Breast epithelium (tissue), 4 donors: ENCODE data around the gene MDFIC. TPM values are rescaled to one million over a fixed set of nuclear protein-coding genes. Genes with fewer than 3 reads are reported as not detected.

Experiments
- DNase-seq, 2 donors: peaks; one replicate each; pipeline ENCODE4 v3.0.0-alpha.2; 2019; ENCODE audit warnings: low spot score in 2 of 2
- H3K27ac ChIP-seq, 2 donors: fragments of 200-600 bp; sonication (generic) in 1 of 2; one replicate each; pipeline ENCODE4 v1.5.1; 2016 to 2019; ENCODE audit warnings: mild to moderate bottlenecking in 1 of 2
- H3K27me3 ChIP-seq, 2 donors: fragments of 200-600 bp; sonication (generic) in 1 of 2; one replicate each; pipeline versions ENCODE4 v1.5.1 to v1.6.0; 2017 to 2019; ENCODE audit warnings: control low read depth in 1 of 2, mild to moderate bottlenecking in 1 of 2
- H3K36me3 ChIP-seq: fragments of 200-600 bp; one replicate; pipeline ENCODE4 v1.5.1; 2019
- H3K4me1 ChIP-seq, 2 donors: fragments of 200-600 bp; sonication (generic); one replicate each; pipeline ENCODE4 v1.5.1; 2016 to 2019; ENCODE audit warnings: control low read depth in 1 of 2
- H3K4me3 ChIP-seq, 3 donors: fragments of 200-600 bp; sonication (generic); 1 replicate in 2 of 3; 2 replicates in 1 of 3; pipeline ENCODE4 v1.5.1; 2016 to 2019; ENCODE audit warnings: mild to moderate bottlenecking in 3 of 3, moderate library complexity in 2 of 3
- H3K9me3 ChIP-seq, 2 donors: fragments of 200-600 bp; sonication (generic) in 1 of 2; one replicate each; pipeline ENCODE4 v1.5.1; 2016 to 2019; ENCODE audit warnings: control low read depth in 1 of 2
- CTCF ChIP-seq, 3 donors: fragments of 450-650 bp; IDR thresholded peaks; one replicate each; pipeline ENCODE4 v1.5.1; 2016 to 2017; ENCODE audit warnings: antibody characterized with exemption in 3 of 3, mild to moderate bottlenecking in 3 of 3, moderate library complexity in 3 of 3
- POLR2A ChIP-seq: fragments of 450-650 bp; IDR thresholded peaks from one replicate; pipeline ENCODE4 v1.6.1; 2016; ENCODE audit warnings: antibody characterized with exemption, mild to moderate bottlenecking, moderate library complexity
- POLR2AphosphoS5 ChIP-seq, 3 donors: sonication (generic); formaldehyde crosslinking; IDR thresholded peaks; one replicate each; pipeline ENCODE4 v1.6.1; 2017; ENCODE audit warnings: antibody characterized with exemption in 3 of 3
- intact Hi-C: fragments of 100-400 bp; cut with DNase I; formaldehyde crosslinking; loops from one replicate; pipeline ENCODE4 v1.15.1; 2023; ENCODE audit warnings: low total_unique reads
- total RNA-seq, 3 donors: library from RNA; depleted of rRNA; stranded (reverse); fragments of >200 nt; gene quantifications; one replicate each; pipeline ENCODE4 v1.1.0, GENCODE V29; 2016

The MDFIC gene
- total RNA-seq, 3 donors from 2014 or later = 29.9 to 146 (median 55.4) TPM

- DNase-seq = no peak
- no peak overlapping the region for H3K27ac ChIP-seq
These were observed 3.5 kb downstream of the MDFIC start for GRCh38 chr7:114925434-114925833.

DNA sequence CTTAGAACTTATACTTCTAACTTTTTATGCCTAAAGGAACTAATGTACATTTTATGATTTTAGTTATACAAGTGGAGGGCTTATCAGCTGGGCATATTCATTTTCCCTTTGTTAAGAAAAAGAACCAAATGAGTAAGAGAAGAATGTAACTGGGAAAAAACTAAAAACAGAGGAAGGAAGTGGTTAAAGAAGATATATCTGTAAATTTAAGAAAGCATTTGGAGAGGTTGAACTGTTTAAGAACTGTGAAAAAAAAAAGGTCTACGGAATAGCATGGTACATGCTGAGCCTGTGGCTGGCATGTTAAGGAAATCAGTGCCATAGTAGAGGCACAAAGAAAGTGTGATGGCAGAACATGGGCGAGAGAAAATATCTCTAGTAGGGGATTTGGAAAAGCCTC lies 6.2 kb downstream of the MDFIC start:
- H3K27ac ChIP-seq = no peak overlapping the region
- no peak for DNase-seq
- intact Hi-C loops = no loop called here
- no peak overlapping the region for H3K4me3 ChIP-seq
- no peaks in the 10 kb centered on the region for H3K9me3 ChIP-seq
- no peaks in the 10 kb centered on the region for H3K36me3 ChIP-seq
- H3K27me3 ChIP-seq = no peaks in the 10 kb centered on the region
- TF ChIP-seq POLR2A = no peak
- no peak for TF ChIP-seq POLR2AphosphoS5 (IDR thresholded peaks at IDR 0.05)
- no peak for TF ChIP-seq CTCF (IDR thresholded peaks at IDR 0.05)
- no peaks in the 10 kb centered on the region for H3K4me1 ChIP-seq

More at GRCh38 chr7:114925434-114925833, 3.5 kb downstream of the MDFIC start:
- Histone ChIP-seq H3K36me3 (no peaks in the 10 kb centered on the region), H3K9me3 (no peaks in the 10 kb centered on the region), H3K4me3 (no peak overlapping the region), H3K4me1 (no peaks in the 10 kb centered on the region), H3K27me3 (no peaks in the 10 kb centered on the region)
- intact Hi-C loops = no loop called here
- TF ChIP-seq POLR2AphosphoS5 (IDR thresholded peaks at IDR 0.05) (no peak), CTCF (IDR thresholded peaks at IDR 0.05) (no peak), POLR2A (no peak)

DNA sequence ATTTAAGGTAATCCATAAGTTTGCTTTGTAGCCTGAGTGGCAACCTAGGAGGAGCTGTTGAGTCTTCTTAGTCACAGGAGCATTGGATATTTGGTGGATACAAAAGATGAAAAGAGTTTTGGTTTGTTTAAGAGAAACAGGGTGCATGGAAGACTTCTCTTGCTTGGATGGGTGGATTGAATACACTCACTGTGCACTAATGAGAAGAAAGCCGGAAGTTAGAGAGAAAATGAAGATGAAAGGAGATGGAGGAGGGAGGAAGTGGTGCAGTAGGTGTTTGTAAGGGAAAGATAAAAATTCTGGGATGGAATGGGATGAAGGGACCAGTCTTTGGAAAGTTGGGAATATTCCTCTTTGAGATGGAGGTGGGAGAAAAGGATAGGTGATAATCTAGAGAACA lies 7.7 kb downstream of the MDFIC start:
- TF ChIP-seq POLR2AphosphoS5 (IDR thresholded peaks at IDR 0.05) (no peak), POLR2A (no peak), CTCF (IDR thresholded peaks at IDR 0.05) (no peak)
- no peaks in the 10 kb centered on the region for H3K27me3 ChIP-seq
- H3K9me3 ChIP-seq = no peaks in the 10 kb centered on the region
- intact Hi-C loops = no loop called here
- DNase-seq = no peak
- no peaks in the 10 kb centered on the region for H3K4me1 ChIP-seq
- H3K4me3 ChIP-seq = no peak overlapping the region
- H3K27ac ChIP-seq = no peak overlapping the region
- H3K36me3 ChIP-seq = no peaks in the 10 kb centered on the region

DNA sequence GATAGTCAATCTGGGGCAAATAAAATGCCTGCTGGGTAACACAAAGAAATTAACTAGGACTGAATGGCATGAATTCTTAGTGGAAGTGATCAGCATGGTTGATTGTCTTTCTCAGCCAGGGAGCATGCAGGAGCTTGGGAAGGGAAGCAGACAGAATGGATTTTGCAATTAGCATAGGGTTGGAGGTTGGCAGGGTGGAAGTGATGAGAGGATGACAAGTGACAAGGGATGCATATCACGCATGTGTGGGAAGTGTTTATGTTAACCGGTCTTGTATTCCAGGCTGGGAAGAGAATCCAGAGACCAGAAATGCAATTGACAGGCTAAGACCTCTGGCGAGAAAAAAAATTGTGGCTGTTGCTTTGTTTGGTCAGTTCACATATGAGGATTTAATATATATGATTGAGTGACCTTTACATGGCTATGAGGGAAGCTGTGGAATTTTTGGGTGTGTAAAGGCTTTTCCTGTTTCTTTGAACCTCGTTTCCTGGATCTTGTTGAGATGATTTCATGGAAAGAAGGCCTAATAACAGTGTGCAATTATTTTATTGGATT lies 8.3 kb downstream of the MDFIC start:
- H3K27me3 ChIP-seq = no peaks in the 10 kb centered on the region
- no peak overlapping the region for H3K27ac ChIP-seq

More for the DNA sequence above, 8.3 kb downstream of the MDFIC start:
- TF ChIP-seq POLR2A (no peak), POLR2AphosphoS5 (IDR thresholded peaks at IDR 0.05) (no peak), CTCF (IDR thresholded peaks at IDR 0.05) (no peak)
- H3K4me3 ChIP-seq = no peak overlapping the region
- intact Hi-C loops = no loop called here
- no peaks in the 10 kb centered on the region for H3K36me3 ChIP-seq
- no peaks in the 10 kb centered on the region for H3K4me1 ChIP-seq
- no peak for DNase-seq
- no peaks in the 10 kb centered on the region for H3K9me3 ChIP-seq
